ENCODE measurements around the gene SDR39U1. TPM values are rescaled to one million over a fixed set of nuclear protein-coding genes. Genes with fewer than 3 reads are reported as not detected.

The SDR39U1 gene
- total RNA-seq, 4 donors from 2014 or later: 35.1 to 75.6 (median 49.2) TPM

GRCh38 chr14:24427537-24428508, 14.8 kb downstream of the SDR39U1 start:
- DNase-seq: no peak

GRCh38 chr14:24426912-24427536, 15.6 kb downstream of the SDR39U1 start:
- no peaks in the 10 kb centered on the region for H3K27me3 ChIP-seq
- TF ChIP-seq CTCF (IDR thresholded peaks at IDR 0.05) (no peak), POLR2A (IDR thresholded peaks at IDR 0.05) (no peak)
- intact Hi-C loops (cut with DNase I): no loop called here
- no peak overlapping the region for H3K4me3 ChIP-seq (replicated peaks in 1 of 3)
- H3K36me3 ChIP-seq: peaks cover 0 to under 1% of the 10 kb centered on the region in 2 donors
- peaks cover 24% of the 10 kb centered on the region in 2 donors for H3K4me1 ChIP-seq
- WGBS, 2 donors: 73 to 78% methylated on average over 2 to 8 of the region's 8 CpGs
- no peak overlapping the region for H3K27ac ChIP-seq
- DNase-seq: no peak
- no peaks in the 10 kb centered on the region for H3K9me3 ChIP-seq

More at GRCh38 chr14:24427537-24428508, 14.8 kb downstream of the SDR39U1 start:
- H3K36me3 ChIP-seq: peaks cover 6 to 9% of the 10 kb centered on the region in 2 donors
- H3K27me3 ChIP-seq: no peaks in the 10 kb centered on the region
- intact Hi-C loops (cut with DNase I): no loop called here
- H3K4me1 ChIP-seq: peaks cover 28 to 29% of the 10 kb centered on the region in 2 donors
- WGBS, 2 donors: 93 to 96% methylated on average over 10 to 18 of the region's 18 CpGs
- no peak overlapping the region for H3K4me3 ChIP-seq (replicated peaks in 1 of 3)
- H3K9me3 ChIP-seq: no peaks in the 10 kb centered on the region
- no peak for TF ChIP-seq CTCF (IDR thresholded peaks at IDR 0.05)
- no peak for TF ChIP-seq POLR2A (IDR thresholded peaks at IDR 0.05)
- H3K27ac ChIP-seq: no peak overlapping the region

- intact Hi-C loops (cut with DNase I): no loop called here
- no peaks in the 10 kb centered on the region for H3K9me3 ChIP-seq
- no peak for DNase-seq
- WGBS, 2 donors: 91 to 93% methylated on average over 2 of the region's 2 CpGs
- no peak overlapping the region for H3K4me3 ChIP-seq (replicated peaks in 1 of 3)
- no peaks in the 10 kb centered on the region for H3K27me3 ChIP-seq
- TF ChIP-seq POLR2A (IDR thresholded peaks at IDR 0.05) (no peak), CTCF (IDR thresholded peaks at IDR 0.05) (no peak)
- H3K27ac ChIP-seq: no peak overlapping the region
- H3K4me1 ChIP-seq: peaks cover 17 to 19% of the 10 kb centered on the region in 2 donors
- H3K36me3 ChIP-seq: no peaks in the 10 kb centered on the region
Measured at GRCh38 chr14:24426150-24426911, 16.2 kb downstream of the SDR39U1 start.

- TF ChIP-seq POLR2A (IDR thresholded peaks at IDR 0.05) (no peak), CTCF (IDR thresholded peaks at IDR 0.05) (no peak)
- intact Hi-C loops (cut with DNase I): no loop called here
- Histone ChIP-seq H3K27me3 (no peaks in the 10 kb centered on the region), H3K9me3 (no peaks in the 10 kb centered on the region), H3K27ac (no peak overlapping the region), H3K4me1 (peaks cover 10 to 13% of the 10 kb centered on the region in 2 donors), H3K36me3 (no peaks in the 10 kb centered on the region), H3K4me3 (replicated peaks in 1 of 3) (no peak overlapping the region)
- WGBS, 2 donors: 42 to 53% methylated on average over 3 of the region's 3 CpGs
- DNase-seq: no peak
Measured at GRCh38 chr14:24425704-24426103, 16.9 kb downstream of the SDR39U1 start.

Measured in thyroid gland (tissue), 4 donors.